H1 (cell line): ENCODE results near the gene CMTM3. TPM values are rescaled to one million over a fixed set of nuclear protein-coding genes. Genes with fewer than 3 reads are reported as not detected.

ENCODE experiments used
- CTCF ChIA-PET: fragments of 300-600 bp; sonication (Branson Sonifier 250); formaldehyde crosslinking; loops from one replicate; lab custom pipeline; 2021; ENCODE audit not compliant: partially characterized antibody; lab: Charles Lee
- POLR2A ChIA-PET: fragments of 300-600 bp; sonication (Branson Sonifier 250); formaldehyde crosslinking; loops from one replicate; lab custom pipeline; 2021; ENCODE audit warnings: inconsistent platforms; ENCODE audit not compliant: partially characterized antibody; lab: Charles Lee
- DNase-seq, 2 experiments: peaks; one replicate each; pipeline versions ENCODE4 v3.0.0 to v3.0.0-alpha.2; 2010 to 2022; ENCODE audit warnings: low spot score in 2 of 2, low read depth in 1 of 2, mixed read lengths in 1 of 2
- FAIRE-seq: peaks from 2 replicates; lab custom pipeline; 2011; peaks lifted over from hg19 to GRCh38; lab: Jason Lieb, UNC
- H2AFZ ChIP-seq: 2 replicates; pipeline ENCODE4 v1.8.1; 2012; ENCODE audit warnings: low read length, inconsistent platforms
- H2AK5ac ChIP-seq: 2 replicates; pipeline ENCODE4 v1.6.1; 2013; ENCODE audit warnings: low read depth, low read length
- H2BK120ac ChIP-seq: replicated peaks from 2 replicates; pipeline ENCODE3; 2013; ENCODE audit warnings: low read depth, low read length, inconsistent platforms
- H2BK12ac ChIP-seq: 2 replicates; pipeline ENCODE4 v1.6.1; 2013; ENCODE audit warnings: low read depth, low read length
- H2BK15ac ChIP-seq: 2 replicates; pipeline ENCODE4 v1.6.1; 2013; ENCODE audit warnings: low read length
- H2BK20ac ChIP-seq: 2 replicates; pipeline ENCODE4 v1.6.1; 2013; ENCODE audit warnings: low read length
- H2BK5ac ChIP-seq: 2 replicates; pipeline ENCODE4 v1.6.1; 2013; ENCODE audit warnings: low read depth, low read length
- H3K14ac ChIP-seq: 2 replicates; pipeline ENCODE4 v1.6.1; 2013; ENCODE audit warnings: inconsistent platforms; ENCODE audit not compliant: insufficient read length
- H3K18ac ChIP-seq: 2 replicates; pipeline ENCODE4 v1.6.1; 2013; ENCODE audit warnings: low read length; ENCODE audit errors: extremely low read depth
- H3K23ac ChIP-seq: 2 replicates; pipeline ENCODE4 v1.6.1; 2013; ENCODE audit warnings: inconsistent platforms; ENCODE audit not compliant: insufficient read length
- H3K23me2 ChIP-seq: 2 replicates; pipeline ENCODE4 v1.6.1; 2013; ENCODE audit warnings: low read depth, low read length
- H3K27ac ChIP-seq: 2 replicates; pipeline ENCODE4 v1.6.1; 2011; ENCODE audit warnings: low read depth, low read length, inconsistent platforms
- H3K27me3 ChIP-seq, 4 experiments: replicated peaks in 1 of 4; 1 replicate in 1 of 4; 2 replicates in 3 of 4; pipeline versions ENCODE4 v1.6.1 to v1.8.1; 2011 to 2013; ENCODE audit warnings: low read length in 3 of 4, mild to moderate bottlenecking in 3 of 4, inconsistent platforms in 2 of 4, mixed read lengths in 2 of 4, moderate library complexity in 1 of 4; ENCODE audit not compliant: control insufficient read depth in 3 of 4, insufficient read depth in 3 of 4; ENCODE audit errors: extremely low read depth in 1 of 4
- H3K36me3 ChIP-seq, 4 experiments: 2 replicates each; pipeline versions ENCODE4 v1.6.1 to v1.8.1; 2011 to 2013; ENCODE audit warnings: mild to moderate bottlenecking in 4 of 4, low read length in 3 of 4, moderate library complexity in 2 of 4, control low read depth in 1 of 4, inconsistent platforms in 1 of 4; ENCODE audit not compliant: insufficient read depth in 4 of 4, control insufficient read depth in 2 of 4
- H3K4ac ChIP-seq: replicated peaks from 2 replicates; pipeline ENCODE3; 2013; ENCODE audit warnings: low read length, low read depth, mixed read lengths, inconsistent platforms; ENCODE audit not compliant: insufficient read length
- H3K4me1 ChIP-seq, 4 experiments: replicated peaks in 1 of 4; 1 replicate in 1 of 4; 2 replicates in 3 of 4; pipeline versions ENCODE4 v1.6.1 to v1.8.1; 2011 to 2013; ENCODE audit warnings: low read length in 3 of 4, inconsistent platforms in 2 of 4, mixed read lengths in 1 of 4; ENCODE audit not compliant: insufficient read depth in 4 of 4, control insufficient read depth in 3 of 4
- H3K4me2 ChIP-seq, 2 experiments: 2 replicates each; pipeline versions ENCODE4 v1.6.1 to v1.8.1; 2011 to 2013; ENCODE audit warnings: low read depth in 2 of 2, low read length in 2 of 2, control low read depth in 1 of 2, inconsistent platforms in 1 of 2, mild to moderate bottlenecking in 1 of 2; ENCODE audit not compliant: insufficient read depth in 1 of 2
- H3K4me3 ChIP-seq, 4 experiments: fragments of 200-600, 300-600 bp in 1 of 4; sonication (generic), shearing (Covaris generic), sonication (Bioruptor Twin) in 1 of 4; 2 replicates each; pipeline versions ENCODE4 v1.5.1 to v1.8.1; 2011 to 2016; ENCODE audit warnings: low read length in 4 of 4, low read depth in 3 of 4, control low read depth in 2 of 4, inconsistent platforms in 2 of 4, mild to moderate bottlenecking in 2 of 4, mixed read lengths in 1 of 4, moderate library complexity in 1 of 4; ENCODE audit not compliant: insufficient read depth in 2 of 4; ENCODE audit errors: extremely low read depth in 1 of 4
- H3K56ac ChIP-seq: replicated peaks from 2 replicates; pipeline ENCODE3; 2013; ENCODE audit warnings: low read depth, mild to moderate bottlenecking, mixed read lengths, low read length, inconsistent platforms; ENCODE audit not compliant: insufficient read length
- H3K79me1 ChIP-seq: 2 replicates; pipeline ENCODE4 v1.6.1; 2013; ENCODE audit warnings: low read depth, low read length, control low read depth
- H3K79me2 ChIP-seq, 2 experiments: 2 replicates each; pipeline versions ENCODE4 v1.6.1 to v1.8.1; 2012 to 2013; ENCODE audit warnings: low read length in 2 of 2, mild to moderate bottlenecking in 2 of 2, inconsistent platforms in 1 of 2; ENCODE audit not compliant: insufficient read depth in 2 of 2, control insufficient read depth in 1 of 2
- H3K9ac ChIP-seq, 4 experiments: replicated peaks in 1 of 4; 1 replicate in 1 of 4; 2 replicates in 3 of 4; pipeline versions ENCODE4 v1.6.1 to v1.8.1; 2011 to 2013; ENCODE audit warnings: low read depth in 3 of 4, low read length in 3 of 4, control low read depth in 2 of 4, mild to moderate bottlenecking in 2 of 4, moderate library complexity in 2 of 4, inconsistent platforms in 1 of 4; ENCODE audit errors: extremely low read depth in 1 of 4
- H3K9me3 ChIP-seq, 2 experiments: 2 replicates each; pipeline versions ENCODE4 v1.6.1 to v1.8.1; 2012 to 2013; ENCODE audit warnings: mild to moderate bottlenecking in 2 of 2, moderate library complexity in 2 of 2, control low read depth in 1 of 2, inconsistent platforms in 1 of 2, low read depth in 1 of 2, low read length in 1 of 2, mixed read lengths in 1 of 2; ENCODE audit not compliant: insufficient read depth in 2 of 2
- H4K20me1 ChIP-seq, 2 experiments: replicated peaks in 1 of 2; 2 replicates each; pipeline versions ENCODE3 to v1.8.1; 2011 to 2013; ENCODE audit warnings: inconsistent platforms in 2 of 2, low read length in 2 of 2, mild to moderate bottlenecking in 1 of 2; ENCODE audit not compliant: insufficient read depth in 2 of 2, control insufficient read depth in 1 of 2
- H4K5ac ChIP-seq: 2 replicates; pipeline ENCODE4 v1.6.1; 2013; ENCODE audit warnings: low read length, low read depth, mixed read lengths, inconsistent platforms; ENCODE audit not compliant: insufficient read length
- H4K8ac ChIP-seq: 2 replicates; pipeline ENCODE4 v1.8.0; 2013; ENCODE audit warnings: mild to moderate bottlenecking, moderate library complexity, low read length, inconsistent platforms; ENCODE audit not compliant: insufficient read depth; ENCODE audit errors: extremely low read depth
- H4K91ac ChIP-seq: replicated peaks from 2 replicates; pipeline ENCODE3; 2013; ENCODE audit warnings: low read length, mixed read lengths, inconsistent platforms; ENCODE audit not compliant: insufficient read length
- CEBPB ChIP-seq: IDR thresholded peaks from 2 replicates; pipeline ENCODE4 v1.6.1; 2012; ENCODE audit warnings: low read depth, low read length
- CHD1 ChIP-seq: IDR thresholded peaks from 2 replicates; pipeline ENCODE4 v1.6.1; 2012; ENCODE audit warnings: low read depth, low read length, improper control_type of control experiment
- CREB1 ChIP-seq: IDR thresholded peaks from 2 replicates; pipeline ENCODE4 v1.6.1; 2012; ENCODE audit warnings: inconsistent platforms
- FOSL1 ChIP-seq: IDR thresholded peaks from 2 replicates; pipeline ENCODE4 v1.6.1; 2011; ENCODE audit warnings: mild to moderate bottlenecking, low read depth, low read length, moderate library complexity; ENCODE audit not compliant: insufficient read depth
- GTF2F1 ChIP-seq: IDR thresholded peaks from 2 replicates; pipeline ENCODE4 v1.6.1; 2012; ENCODE audit warnings: low read depth, low read length, improper control_type of control experiment, borderline replicate concordance
- RFX5 ChIP-seq: IDR thresholded peaks from 2 replicates; pipeline ENCODE4 v1.6.1; 2011; ENCODE audit warnings: low read depth, low read length, improper control_type of control experiment, borderline replicate concordance
- SP1 ChIP-seq: IDR thresholded peaks from 2 replicates; pipeline ENCODE4 v1.6.1; 2011; ENCODE audit warnings: low read depth, low read length
- SP2 ChIP-seq: IDR thresholded peaks from 2 replicates; pipeline ENCODE4 v1.6.1; 2012; ENCODE audit warnings: mild to moderate bottlenecking, low read length, inconsistent platforms
- TEAD4 ChIP-seq: IDR thresholded peaks from 2 replicates; pipeline ENCODE4 v1.6.1; 2012; ENCODE audit warnings: low read depth, low read length, inconsistent platforms, mixed read lengths
- ZNF274 ChIP-seq: IDR thresholded peaks from 2 replicates; pipeline ENCODE4 v1.7.0; 2012; ENCODE audit warnings: low read length, borderline replicate concordance; ENCODE audit errors: extremely low read depth
- WGBS, 2 experiments: shearing (Covaris generic) in 1 of 2; methylation state at CpG; one replicate each; pipeline versions ENCODE4 v1.1.6 to v1.1.7; 2013 to 2015; ENCODE audit warnings: low lambda C conversion rate in 2 of 2, mixed read lengths in 2 of 2, inconsistent platforms in 1 of 2, low coverage in 1 of 2, missing lambda C conversion rate in 1 of 2; ENCODE audit not compliant: insufficient replicate concordance in 2 of 2, insufficient coverage in 1 of 2, insufficient read length in 1 of 2; ENCODE audit errors: extremely low coverage in 1 of 2, missing lambda C conversion rate in 1 of 2; 5-methylcytosine and 5-hydroxymethylcytosine counted together
- polyA plus RNA-seq, 7 experiments: library from polyadenylated mRNA; depleted of rRNA in 3 of 7; stranded (reverse) in 5 of 7; unstranded in 2 of 7; fragments of >200 nt in 5 of 7; fragments of 200-250 nt in 2 of 7; gene quantifications; 1 replicate in 5 of 7; 2 replicates in 1 of 7; 4 replicates in 1 of 7; pipeline versions ENCODE4 v1.2.1 to v1.2.3, GENCODE V29; 2011 to 2013; ENCODE audit warnings: missing spikeins in 2 of 7, mixed read lengths in 2 of 7
- total RNA-seq: library from RNA; stranded (reverse); fragmentation: NEBNext Ultra II Directional; extraction: Animal tissue kit (Norgen Biotek cat#: 25700); gene quantifications from 2 replicates; pipeline ENCODE4 v1.2.1, GENCODE V29; 2021

The CMTM3 gene
- total and polyA plus RNA-seq, 2 of the 8 experiments (the other 6 are each of a cell fraction or from before 2014, with no cell fraction given) = 24.7 to 24.8 TPM

DNA sequence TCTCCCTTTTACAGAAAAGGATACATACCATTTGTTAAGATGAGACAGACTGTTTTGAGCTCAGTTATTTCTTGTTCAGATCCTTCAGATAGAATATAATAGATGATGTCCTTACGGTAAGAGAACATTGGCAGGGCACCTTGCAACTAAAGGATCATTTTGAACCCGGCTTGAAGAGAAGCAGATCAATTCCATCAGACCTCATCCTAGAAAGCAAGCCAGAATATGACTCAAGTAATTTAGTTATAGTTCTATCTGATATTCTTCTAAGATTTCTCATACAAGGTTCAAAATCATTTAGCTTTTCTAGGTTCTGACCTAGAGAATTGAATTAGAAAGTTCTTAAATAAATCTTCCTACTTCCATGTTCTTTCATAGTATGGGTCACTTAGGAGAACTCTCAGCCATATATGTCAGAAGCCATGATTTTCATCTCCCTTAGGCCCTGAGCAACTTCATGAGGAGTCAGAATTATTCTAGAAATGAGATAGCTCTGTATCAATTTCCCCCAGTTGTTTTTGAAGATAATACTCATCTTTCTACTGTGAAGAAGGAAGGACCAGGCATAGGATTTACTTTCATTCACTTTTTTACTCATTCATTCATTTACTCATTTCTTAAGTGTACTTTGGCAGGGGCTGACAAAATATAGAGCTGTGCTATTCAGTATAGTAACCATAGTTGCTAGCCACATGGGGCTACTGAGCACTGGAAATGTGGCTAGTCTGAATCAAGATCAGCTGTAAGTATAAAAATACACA lies 40.8 kb upstream of the CMTM3 start:
- no peak for DNase-seq
- H3K18ac ChIP-seq = no peak overlapping the region
- H3K79me1 ChIP-seq = no peaks in the 10 kb centered on the region
- no peak overlapping the region for H4K91ac ChIP-seq
- H2AK5ac ChIP-seq = no peak overlapping the region
- no peak overlapping the region for H3K56ac ChIP-seq
- H3K9me3 ChIP-seq = no peaks in the 10 kb centered on the region
- no peak overlapping the region for H3K4me3 ChIP-seq
- H3K27me3 ChIP-seq = no peaks in the 10 kb centered on the region
- H4K5ac ChIP-seq = no peak overlapping the region
- no peak overlapping the region for H3K14ac ChIP-seq
- no peaks in the 10 kb centered on the region for H3K4me1 ChIP-seq
- H3K4ac ChIP-seq = no peak overlapping the region
- no peaks in the 10 kb centered on the region for H3K79me2 ChIP-seq
- no peak overlapping the region for H3K27ac ChIP-seq
- no peak overlapping the region for H3K4me2 ChIP-seq
- no peak overlapping the region for H3K9ac ChIP-seq
- H2AFZ ChIP-seq = no peak overlapping the region
- no peak for FAIRE-seq
- no peak overlapping the region for H3K23ac ChIP-seq
- no peak for TF ChIP-seq GTF2F1
- TF ChIP-seq SP2 = no peak
- TF ChIP-seq TEAD4 = no peak
- TF ChIP-seq CEBPB = no peak
- TF ChIP-seq SP1 = no peak
- no peak for TF ChIP-seq CHD1
- TF ChIP-seq ZNF274 = no peak
- TF ChIP-seq CREB1 = no peak
- TF ChIP-seq RFX5 = no peak
- TF ChIP-seq FOSL1 = no peak
- TF ChIP-seq, all 59 proteins: peak for 0
- no peak overlapping the region for H2BK20ac ChIP-seq
- no peak overlapping the region for H4K8ac ChIP-seq
- H4K20me1 ChIP-seq = peaks cover 0 to 2% of the 10 kb centered on the region in 2 experiments
- WGBS, 2 experiments = 98% methylated on average over 2 of the region's 2 CpGs; no CpG with 5 or more reads in 1 of the 2 experiments
- no peak overlapping the region for H2BK15ac ChIP-seq
- POLR2A ChIA-PET = interaction anchor here (1.2 to 2.5 kb wide), 2 partner anchors 12 to 13 kb away, joined by 4 to 9 read pairs; partner anchors contain the start of gene TK2
- no peak overlapping the region for H2BK120ac ChIP-seq
- peaks cover 0 to 5% (median 0%) of the 10 kb centered on the region in 4 experiments; a peak in 3 of 8 replicates for H3K36me3 ChIP-seq
- no peak overlapping the region for H2BK12ac ChIP-seq
- H3K23me2 ChIP-seq = no peaks in the 10 kb centered on the region
- no peak overlapping the region for H2BK5ac ChIP-seq
- CTCF ChIA-PET = interaction anchor here (0.8 to 5.2 kb wide), 14 partner anchors 8 to 157 kb away, joined by 3 to 25 read pairs (median 6); partner anchors contain the start of genes CKLF and CMTM2
